HG02884 (cell line): Measurements from ENCODE around the gene C6orf62.
"Not testable (repeated sequence)": the region's sequence is repeated elsewhere in the genome, so short reads cannot be mapped to it uniquely, and the experiment has no call there.

Experiments used
- ATAC-seq: cut with Tn5 transposase; IDR thresholded peaks from one replicate; pipeline ENCODE4 v1.9.1; 2021; ENCODE audit warnings: mild to moderate bottlenecking, moderate library complexity; ENCODE audit not compliant: unreplicated experiment

Gene C6orf62

GRCh38 chr6:24719125-24719971 is at the start of gene C6orf62:
TSS of gene C6orf62 (minus strand) at chr6:24719154. CDS start at chr6:24718668, 486 bp downstream.
- ATAC-seq: no peak

GRCh38 chr6:24768361-24768760 is 49.4 kb upstream of the C6orf62 start:
- no peak for ATAC-seq

- peak; percentile 52 for ATAC-seq
These were observed 47.9 kb upstream of the C6orf62 start for GRCh38 chr6:24766680-24767462.

DNA sequence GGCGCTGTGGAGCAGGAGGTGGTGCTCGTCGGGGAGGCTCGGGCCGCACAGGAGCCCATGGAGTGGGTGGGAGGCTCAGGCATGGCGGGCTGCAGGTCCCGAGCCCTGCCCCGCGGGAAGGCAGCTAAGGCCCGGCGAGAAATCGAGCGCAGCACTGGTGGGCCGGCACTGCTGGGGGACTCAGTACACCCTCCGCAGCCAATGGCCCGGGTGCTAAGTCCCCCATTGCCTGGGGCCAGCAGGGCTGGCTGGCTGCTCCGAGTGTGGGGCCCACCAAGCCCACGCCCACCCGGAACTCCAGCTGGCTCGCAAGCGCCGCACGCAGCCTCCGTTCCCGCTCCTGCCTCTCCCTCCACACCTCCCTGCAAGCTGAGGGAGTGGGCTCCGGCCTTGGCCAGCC is 47.0 kb upstream of the C6orf62 start:
- ATAC-seq: not testable (repeated sequence)

DNA sequence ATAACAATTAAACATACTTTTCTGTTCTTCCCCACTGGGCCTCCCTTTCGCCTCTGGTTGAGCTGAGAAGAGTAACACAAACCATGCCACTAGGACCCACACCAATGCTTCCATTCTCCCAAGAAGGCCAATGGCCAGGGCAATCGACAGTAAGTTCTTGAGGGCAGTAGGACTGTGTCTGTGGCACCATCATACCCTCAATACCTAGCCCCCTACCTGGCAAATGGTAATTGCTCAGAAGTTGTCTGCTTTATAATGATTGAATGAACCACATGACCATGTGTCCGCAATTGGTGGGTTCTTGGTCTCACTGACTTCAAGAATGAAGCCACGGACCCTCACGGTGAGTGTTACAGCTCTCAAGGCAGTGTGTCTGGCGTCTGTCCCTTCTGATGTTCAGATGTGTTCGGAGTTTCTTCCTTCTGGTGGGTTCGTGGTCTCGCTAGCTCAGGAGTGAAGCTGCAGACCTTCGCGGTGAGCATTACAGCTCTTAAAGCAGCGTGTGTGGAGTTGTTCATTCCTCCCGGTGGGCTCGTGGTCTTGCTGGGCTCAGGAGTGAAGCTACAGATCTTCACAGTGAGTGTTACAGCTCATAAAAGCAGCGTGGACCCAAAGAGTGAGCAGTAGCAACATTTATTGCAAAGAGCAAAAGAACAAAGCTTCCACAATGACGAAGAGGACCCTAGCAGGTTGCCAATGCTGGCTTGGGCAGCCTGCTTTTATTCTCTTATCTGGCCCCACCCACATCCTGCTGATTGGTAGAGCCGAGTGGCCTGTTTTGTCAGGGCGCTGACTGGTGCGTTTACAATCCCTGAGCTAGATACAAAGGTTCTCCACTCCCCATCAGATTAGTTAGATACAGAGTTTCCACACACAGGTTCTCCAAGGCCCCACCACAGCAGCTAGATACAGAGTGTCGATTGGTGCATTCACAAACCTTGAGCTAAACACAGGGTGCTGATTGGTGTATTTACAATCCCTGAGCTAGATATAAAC is 46.2 kb upstream of the C6orf62 start:
- not testable (repeated sequence) for ATAC-seq

- no peak for ATAC-seq
These were observed 44.6 kb upstream of the C6orf62 start for GRCh38 chr6:24763578-24763977.

- ATAC-seq: no peak
These were observed 42.9 kb upstream of the C6orf62 start for GRCh38 chr6:24761851-24762250.

- ATAC-seq: no peak
These were observed 42.4 kb upstream of the C6orf62 start for GRCh38 chr6:24761193-24761835.

- no peak for ATAC-seq
These were observed 41.3 kb upstream of the C6orf62 start for GRCh38 chr6:24760210-24760609.

DNA sequence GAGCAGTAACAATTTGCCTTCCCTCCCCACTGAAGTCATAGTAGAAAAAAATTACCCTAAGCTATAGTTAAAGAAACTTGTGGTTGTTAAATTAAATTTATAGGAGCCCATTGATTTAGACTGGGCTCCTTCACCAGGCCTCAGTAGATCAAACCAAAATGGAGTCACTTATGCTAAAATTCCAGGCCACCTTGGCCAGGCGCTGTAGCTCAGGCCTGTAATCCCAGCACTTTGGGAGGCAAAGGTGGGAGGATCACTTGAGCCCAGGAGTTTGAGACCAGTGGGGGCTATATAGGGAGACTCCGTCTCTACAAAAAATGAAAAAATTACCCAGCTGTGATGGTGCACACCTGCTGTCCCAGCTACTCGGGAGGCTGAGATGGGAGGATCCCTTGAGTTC is 40.8 kb upstream of the C6orf62 start:
- ATAC-seq: no peak

GRCh38 chr6:24757611-24758010 is 38.7 kb upstream of the C6orf62 start:
- ATAC-seq: no peak

DNA sequence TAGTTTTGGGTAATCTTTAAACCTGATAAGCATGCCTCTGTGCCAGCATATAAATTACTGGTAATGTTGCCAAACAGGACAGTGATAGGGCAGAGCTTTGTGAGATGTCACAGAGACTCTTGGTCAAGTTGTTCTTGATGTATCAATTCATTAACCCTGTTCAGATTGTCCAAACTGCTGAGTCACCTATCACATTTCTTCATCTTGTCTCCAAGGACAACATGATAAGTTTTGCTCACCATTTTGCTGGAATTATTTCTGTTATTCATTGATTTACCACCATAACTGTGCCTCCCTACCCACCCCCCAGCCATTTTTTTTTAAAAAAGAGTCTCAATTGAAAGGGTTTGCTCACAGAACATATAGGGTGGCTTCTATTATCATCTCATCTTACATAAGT is 36.3 kb upstream of the C6orf62 start:
- no peak for ATAC-seq

DNA sequence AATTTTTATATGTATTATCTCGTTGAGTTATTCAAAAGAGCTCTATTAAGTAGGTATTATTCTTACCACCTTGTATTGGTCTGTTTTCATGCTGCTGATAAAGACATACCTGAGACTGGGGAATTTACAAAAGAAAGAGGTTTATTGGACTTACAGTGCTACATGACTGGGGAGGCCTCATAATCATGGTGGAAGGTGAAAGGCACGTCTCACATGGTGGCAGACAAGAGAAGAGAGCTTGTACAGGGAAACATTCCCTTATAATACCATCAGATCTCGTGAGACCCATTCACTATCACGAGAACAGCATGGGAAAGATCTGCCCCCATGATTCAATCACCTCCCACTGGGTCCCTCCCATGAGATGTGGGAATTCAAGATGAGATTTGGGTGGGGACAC is 35.4 kb upstream of the C6orf62 start:
- not testable (repeated sequence) for ATAC-seq

GRCh38 chr6:24753545-24753944 is 34.6 kb upstream of the C6orf62 start:
- no peak for ATAC-seq

DNA sequence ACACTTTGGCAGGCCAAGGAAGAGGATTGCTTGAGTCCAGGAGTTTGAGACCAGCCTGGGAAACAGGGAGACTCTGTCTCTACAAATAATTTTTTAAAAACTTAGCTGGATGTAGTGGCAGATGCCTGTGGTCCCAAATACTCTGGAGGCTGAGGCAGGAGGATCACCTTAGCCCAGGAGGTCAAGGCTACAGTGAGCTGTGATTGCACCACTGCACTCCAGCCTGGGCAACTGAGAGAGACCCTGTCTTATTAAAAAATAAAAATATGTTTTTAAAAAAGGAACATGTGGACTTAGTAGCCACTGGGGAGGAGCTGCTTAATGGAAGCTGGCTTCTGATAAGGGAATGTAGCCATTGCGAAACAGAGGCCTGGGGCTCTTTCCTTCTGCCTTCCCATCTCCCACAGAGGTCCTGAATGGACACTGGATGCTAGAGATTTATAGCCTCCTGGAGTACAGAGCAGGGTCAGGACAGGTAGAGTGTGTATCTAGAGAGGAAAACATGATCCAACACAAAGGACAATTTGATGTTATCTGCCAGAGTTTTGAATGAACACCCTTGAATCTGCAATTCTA is 34.1 kb upstream of the C6orf62 start:
- no peak for ATAC-seq

DNA sequence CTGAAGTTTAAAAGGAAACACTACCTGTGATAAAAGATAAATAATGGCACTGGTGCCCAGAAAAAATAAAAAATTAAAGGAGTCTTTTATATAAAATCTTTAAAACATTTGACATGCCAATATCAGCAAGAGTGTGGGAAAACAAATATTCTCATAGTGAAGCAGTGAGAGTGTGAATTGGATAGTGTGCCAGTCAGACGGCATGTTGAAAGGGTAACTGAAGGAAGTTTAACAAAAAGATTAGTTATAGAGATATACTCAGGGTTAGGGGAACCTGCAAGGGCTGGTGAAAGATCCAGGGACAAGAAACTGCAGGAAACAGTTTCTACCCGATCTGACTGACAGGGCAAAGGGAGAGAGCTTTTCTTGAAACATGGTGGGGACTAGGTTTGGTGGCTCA is 33.5 kb upstream of the C6orf62 start:
- ATAC-seq: no peak

DNA sequence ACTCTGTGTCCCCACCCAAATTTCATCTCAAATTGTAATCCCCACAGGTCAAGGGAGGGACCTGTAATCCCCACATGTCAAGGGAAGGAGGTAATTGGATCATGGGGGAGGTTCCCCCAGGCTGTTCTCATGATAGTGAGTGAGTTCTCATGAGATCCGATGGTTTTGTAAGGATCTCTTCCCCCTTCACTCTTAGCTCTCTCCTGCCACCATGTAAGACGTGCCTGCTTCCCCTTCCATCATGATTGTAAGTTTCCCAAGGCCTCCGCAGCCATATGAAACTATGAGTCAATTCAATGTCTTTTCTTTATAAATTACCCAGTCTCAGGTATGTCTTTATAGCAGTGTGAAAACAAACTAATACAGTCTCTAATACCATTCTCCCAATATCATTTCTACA is 31.9 kb upstream of the C6orf62 start:
- not testable (repeated sequence) for ATAC-seq

DNA sequence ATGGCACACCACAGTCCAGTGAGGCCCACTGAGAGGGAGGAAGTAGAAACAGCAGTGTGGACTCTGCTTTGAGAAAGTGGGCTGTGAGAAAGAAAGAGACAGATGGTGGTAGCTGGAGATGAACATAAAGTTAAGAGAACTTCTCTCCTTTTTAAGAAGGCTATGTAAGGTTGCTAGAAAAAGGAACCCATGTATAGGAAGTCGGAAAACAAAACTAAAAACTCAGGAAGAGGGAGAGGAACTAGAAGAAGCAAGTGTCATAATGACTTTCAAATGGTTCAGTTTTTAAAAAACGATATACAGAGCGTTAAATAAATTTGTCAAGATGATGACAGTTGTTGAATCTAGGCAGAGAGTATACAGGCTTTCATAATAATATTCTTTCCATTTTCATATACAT is 30.3 kb upstream of the C6orf62 start:
- ATAC-seq: no peak

- no peak for ATAC-seq
These were observed 26.0 kb upstream of the C6orf62 start for GRCh38 chr6:24744911-24745310.

DNA sequence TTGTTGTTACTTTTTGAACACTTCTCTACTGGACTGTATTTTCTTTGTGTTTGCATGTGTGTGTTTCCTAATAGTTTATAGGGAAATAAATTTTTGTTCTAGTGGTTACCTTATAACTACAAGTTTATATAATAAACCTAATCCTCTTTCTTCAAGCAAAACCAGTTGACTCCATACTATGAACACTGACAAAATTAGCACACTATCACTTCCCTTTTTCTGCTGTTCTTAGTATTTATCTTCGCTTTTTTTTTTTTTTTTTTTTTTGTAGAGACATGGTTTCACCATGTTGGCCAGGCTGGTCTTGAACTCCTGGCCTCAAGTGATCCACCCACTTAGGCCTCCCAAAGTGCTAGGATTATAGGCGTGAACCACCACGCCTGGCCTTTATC is 25.0 kb upstream of the C6orf62 start:
- ATAC-seq: no peak
